ENCODE data around the gene MYH14.
A peak's percentile ranks its signal among the peaks of the same experiment; 100 is the strongest.
"Not testable (repeated sequence)": the region's sequence is repeated elsewhere in the genome, so short reads cannot be mapped to it uniquely, and the experiment has no call there.

The MYH14 gene

GRCh38 chr19:50337031-50337430, 133.6 kb downstream of the MYH14 start:
- not testable (repeated sequence) for DNase-seq

DNA sequence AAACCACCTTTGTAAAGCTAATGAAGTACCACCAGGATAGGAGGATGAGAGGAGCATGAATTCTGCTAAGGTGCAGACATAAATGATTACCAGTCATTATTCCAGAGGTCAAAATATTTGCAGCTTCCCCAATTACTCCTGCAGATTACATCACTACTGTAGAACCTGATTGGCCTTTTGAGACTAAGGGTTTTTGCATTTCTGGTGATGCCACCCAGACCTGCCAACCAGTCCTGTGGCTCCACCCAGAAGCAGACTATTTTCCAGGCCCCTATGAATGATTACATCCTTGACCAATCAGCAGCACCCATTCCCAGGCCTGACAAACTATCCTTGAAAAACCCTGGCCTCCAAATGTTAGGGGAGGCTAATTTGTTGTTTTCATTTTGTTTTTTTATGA, 136.9 kb downstream of the MYH14 start:
- DNase-seq, result no peak

- no peak for DNase-seq
Measured at GRCh38 chr19:50341091-50341564, 137.7 kb downstream of the MYH14 start.

GRCh38 chr19:50344661-50345318, 141.4 kb downstream of the MYH14 start:
- DNase-seq, result no peak

DNA sequence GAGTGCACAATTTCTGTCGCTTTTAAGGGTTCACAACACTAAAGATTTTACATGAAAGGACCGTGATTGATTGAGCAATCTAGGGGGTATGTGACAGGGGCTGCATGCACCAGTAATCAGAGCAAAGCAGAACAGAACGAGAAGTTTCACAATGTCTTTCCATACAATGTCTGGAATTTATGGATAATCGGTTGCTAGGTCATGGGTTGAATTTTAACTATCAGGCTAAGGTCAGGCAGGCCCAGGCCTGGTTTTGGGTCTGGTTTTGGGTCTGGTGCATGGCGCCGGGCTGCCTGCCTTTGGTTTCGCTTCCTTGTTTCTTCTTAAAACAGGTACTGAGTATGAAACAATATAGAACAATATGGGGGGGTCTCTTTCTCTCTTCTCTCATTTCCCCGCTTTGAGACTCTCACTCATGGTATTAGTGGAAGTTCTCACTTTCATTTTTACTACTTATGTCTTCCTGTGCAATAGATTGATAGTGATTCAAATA, 143.7 kb downstream of the MYH14 start:
- DNase-seq, result peak; percentile 77

DNA sequence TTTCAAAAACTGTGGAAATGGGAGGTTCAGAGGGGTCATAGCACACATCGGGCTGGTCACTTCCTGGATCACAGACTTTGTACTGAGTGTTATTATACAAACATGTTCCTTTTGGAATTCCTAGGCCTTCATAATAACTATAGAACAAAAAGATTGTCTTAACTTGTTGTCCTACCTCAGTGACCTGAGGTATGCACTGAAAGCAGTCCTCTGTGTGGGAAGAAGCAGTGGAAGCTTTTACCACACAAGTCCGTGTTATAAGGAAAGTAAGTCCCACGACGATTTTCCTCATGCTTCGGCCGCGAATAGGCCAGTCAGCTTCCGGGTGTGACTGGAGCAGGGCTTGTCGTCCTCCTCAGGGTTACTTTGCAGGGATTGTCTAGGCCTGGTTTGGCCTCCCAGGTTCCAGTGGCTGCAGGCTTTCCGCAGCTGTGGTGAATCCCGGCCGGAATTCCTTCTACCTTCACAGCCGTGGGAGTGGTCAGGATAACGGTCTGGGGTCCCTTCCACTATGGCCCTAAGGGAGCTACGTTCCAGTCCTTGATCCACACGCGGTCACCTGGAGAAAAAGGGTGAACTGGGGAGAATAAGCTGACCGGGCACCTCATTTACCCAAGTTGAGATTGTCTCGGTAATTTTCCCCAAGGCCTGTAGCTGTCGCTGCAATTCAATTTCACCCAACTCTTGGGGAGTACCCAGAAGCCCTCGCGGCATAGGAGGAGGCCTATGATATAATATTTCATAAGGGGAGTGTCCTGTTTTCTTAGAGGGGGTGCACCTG, 146.0 kb downstream of the MYH14 start:
- DNase-seq, result no peak

DNA sequence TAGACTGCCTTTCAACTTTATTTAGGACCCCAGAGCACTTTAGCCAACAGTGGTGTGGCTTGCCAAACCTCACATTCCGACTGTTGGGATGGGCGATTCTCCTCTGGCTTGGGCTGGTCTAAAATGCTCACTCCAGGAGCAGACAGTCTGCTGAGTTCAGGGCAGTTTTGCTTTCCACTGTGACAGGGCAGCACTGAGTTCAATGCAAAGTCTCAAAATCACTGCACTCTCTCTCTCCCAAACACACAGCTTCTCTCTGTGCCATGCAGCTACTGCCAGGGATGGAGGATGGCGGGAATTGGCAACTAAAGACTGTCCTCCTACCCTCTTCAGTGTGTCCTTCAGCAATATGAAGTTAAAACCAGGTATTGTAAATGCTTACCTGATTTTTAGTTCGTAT, 148.8 kb downstream of the MYH14 start:
- DNase-seq, result no peak

DNA sequence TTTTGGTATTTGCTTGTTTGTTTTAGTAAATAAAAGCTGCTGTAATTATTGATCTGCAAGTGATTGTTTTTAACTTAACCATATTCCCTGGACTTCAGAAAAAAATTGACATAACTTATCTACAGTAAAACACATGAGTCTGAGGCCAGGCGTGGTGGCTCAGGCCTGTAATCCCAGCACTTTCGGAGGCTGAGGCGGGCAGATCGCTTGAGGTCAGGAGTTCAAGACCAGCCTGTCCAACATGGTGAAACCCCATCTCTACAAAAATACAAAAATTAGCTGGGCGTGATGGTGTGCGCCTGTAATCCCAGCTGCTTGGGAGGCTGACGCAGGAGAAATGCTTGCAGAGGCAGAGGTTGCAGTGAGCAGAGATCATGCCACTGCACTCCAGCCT, 150.1 kb downstream of the MYH14 start:
- not testable (repeated sequence) for DNase-seq

- no peak for DNase-seq
Measured at GRCh38 chr19:50356691-50357177, 153.3 kb downstream of the MYH14 start.

DNA sequence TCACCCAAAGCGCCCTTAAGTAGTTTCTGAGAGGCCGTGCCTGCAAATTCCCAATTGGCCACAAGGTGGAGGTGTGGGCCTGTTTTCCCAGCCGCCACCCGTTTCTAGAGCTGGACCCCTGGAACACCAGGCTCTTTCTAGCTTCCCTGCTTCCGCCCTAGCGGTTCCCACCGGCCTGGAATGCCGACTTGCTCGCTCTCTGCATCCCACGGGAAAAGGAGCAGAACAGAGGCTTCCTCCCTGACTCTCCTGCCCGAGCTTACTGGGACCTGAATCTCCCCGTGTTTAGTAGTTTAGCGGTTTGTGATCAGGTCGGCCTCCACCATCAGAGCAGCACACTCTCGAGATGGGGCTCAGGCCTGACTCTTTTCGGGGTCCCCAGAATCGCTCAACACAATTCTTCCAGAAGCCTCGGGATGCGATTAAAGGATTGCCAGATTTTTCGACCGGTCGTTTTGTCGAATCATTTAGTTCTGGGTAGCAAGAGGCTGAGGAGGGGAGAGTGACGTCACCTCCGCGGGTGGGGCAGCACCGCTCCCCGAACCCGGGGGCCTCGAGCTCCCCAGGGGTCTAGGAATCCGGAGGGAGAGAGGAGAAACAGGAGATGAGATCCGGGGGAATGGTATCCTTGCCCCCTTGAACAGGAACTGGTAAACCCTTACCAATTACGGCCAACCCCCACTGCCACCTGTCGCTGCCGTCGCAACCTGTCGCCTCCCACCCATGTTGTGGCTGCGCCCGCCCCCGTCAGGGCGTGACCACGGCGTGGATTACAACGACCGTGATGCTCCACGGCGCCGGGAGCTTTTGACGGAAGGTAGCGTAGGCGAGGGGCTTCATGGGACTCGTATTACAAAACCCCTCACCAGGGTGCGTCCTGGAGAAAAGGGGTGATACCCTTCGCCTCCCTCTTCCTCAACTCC, 154.0 kb downstream of the MYH14 start:
- DNase-seq, result peak; percentile 96

DNA sequence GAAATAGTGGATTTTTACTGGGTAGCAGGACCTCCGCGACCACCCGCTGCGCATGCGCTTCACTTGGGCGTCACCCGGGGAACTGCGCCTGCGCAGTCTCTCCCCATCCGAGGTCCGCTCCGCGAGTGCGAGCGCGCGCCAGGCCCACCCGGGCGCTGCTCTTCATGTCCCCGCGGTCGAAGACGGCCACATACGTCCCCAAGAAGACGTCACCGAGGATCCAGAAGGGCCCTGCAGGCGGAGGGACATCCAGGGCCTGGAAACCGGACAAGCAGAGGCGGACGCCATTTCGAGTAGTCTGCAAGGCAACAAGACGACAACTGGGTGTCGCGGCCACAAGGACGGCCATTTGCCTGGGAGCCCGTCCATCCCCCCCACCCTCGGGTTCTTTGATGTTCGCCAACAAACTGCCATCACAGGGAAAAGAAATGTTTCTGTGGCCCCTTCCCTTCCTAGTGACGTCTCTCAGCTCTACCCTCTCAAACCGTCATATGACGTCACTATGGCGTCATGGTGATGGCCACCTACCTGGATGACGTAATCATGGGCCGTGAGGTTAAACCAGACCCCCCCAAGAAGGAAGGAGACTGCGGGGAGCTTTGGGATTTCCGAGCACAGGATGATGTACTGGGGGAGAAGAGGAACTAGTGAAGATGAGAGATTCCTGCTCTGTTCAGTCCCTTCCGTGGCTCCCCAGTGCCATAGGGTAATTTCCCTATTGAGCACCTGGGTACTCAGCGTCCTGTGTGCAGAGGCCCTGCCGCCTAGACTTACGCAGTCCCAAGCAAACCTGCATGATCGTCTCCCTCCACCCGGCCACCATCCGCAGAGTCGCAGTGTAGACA, 155.3 kb downstream of the MYH14 start:
- DNase-seq, result peak; percentile 92

DNA sequence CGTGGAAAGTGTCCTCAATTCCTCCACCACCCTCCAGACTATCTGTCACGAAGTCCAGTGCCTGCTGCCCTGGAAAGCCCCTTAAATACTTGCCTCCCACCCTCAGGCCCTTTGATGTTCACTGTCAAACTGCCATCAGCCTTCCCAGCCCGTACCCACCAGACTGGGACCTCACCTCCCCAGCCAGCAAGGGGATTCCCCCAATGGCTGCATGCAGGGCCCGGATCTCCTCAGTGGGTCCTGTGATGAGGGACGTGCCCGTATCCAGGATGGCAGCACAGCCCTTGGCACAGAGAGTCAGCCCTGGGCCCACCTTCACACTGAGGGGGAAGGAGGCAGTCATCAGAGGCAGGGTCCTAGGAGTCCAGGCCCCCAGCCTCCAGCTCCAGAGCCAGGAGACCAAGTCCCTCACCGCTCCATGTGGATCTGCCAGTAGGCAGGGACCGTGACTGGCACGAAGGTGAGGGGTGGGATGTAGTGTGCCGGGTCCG, 156.0 kb downstream of the MYH14 start:
- no peak for DNase-seq

Measured in activated effector memory CD4-positive, alpha-beta T cell treated with anti-CD3 and anti-CD28 coated beads, Interleukin-2, amount 50 U/mL, for 16 hours (primary cell).